ENCODE measurements around the gene ZHX3. TPM values are rescaled to one million over a fixed set of nuclear protein-coding genes. Genes with fewer than 3 reads are reported as not detected.

ZHX3 gene
- total and polyA plus RNA-seq, 9 of the 15 experiments (the other 6 are each of a cell fraction or from before 2014, with no cell fraction given), result 0.80 to 14.6 (median 4.9) TPM

DNA sequence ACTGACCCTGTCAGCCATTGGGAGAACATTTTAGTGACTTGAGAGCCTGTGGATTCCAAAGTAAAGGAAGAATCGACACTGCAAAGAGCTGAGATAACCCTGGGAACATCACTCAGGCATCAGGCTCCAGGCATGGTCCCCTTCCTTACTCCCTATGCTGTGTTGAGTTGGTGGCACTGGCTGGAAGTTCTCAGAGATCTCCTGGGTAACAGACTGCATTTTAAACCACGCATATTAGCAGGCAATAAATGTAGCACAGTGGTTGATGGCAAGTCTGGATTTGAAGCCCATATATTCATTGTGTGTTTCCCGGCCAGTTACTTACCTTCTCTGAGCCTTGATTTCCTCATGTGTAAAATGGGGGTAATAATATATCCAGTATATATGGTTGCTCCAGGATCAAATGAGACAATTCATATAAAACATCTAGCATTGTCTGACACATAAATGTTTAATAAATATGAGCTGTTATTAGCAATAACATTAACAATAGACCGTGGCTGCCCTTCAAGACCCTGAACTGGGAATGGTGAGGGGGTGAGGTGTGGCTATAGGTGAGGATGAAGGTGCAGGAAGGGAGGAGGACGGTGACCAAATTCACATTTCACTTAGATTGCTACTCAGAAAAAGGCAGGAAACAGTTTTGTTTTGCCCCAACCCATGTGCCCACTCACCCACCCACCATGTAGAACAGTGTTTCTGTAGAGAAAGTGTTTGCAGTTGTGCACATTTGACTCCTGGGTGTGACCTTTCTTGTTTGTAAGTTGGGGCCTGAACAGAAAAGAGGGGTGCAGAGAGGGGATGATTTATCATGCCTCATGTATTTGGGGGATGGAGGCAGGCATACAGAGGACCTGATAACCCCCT lies 178.1 kb downstream of the ZHX3 start:
- ChIA-PET POLR2A (interaction anchor here (1.6 kb wide), 1 partner anchor 10 kb away, joined by 12 read pairs; no protein-coding TSS in a partner anchor), CTCF (ENCODE audit: low intra/inter-chr PET ratio) (no interaction called here)
- H3K36me3 ChIP-seq (ENCODE audit: control insufficient read depth, insufficient read depth, low read length), result peaks cover 16% of the 10 kb centered on the region; the same call in 2 of the 3 replicates
- peaks cover 22% of the 10 kb centered on the region for H4K20me1 ChIP-seq (replicated peaks; ENCODE audit: control insufficient read depth, insufficient read depth, low read length)
- peak overlapping the region in 1 of 2 experiments; percentile 94; a peak in 1 of 4 replicates for H3K9ac ChIP-seq (ENCODE audit: insufficient read depth in 1 of 2, low read depth in 2 of 2, low read length in 2 of 2)
- H3K9me1 ChIP-seq (ENCODE audit: control insufficient read depth, insufficient read depth, low read length), result no peaks in the 10 kb centered on the region
- DNase-seq (ENCODE audit: extremely low read depth in 1 of 4, low spot score in 3 of 4), result no peak
- H3K27me3 ChIP-seq (ENCODE audit: control insufficient read depth in 2 of 2, insufficient read depth in 2 of 2, low read length in 2 of 2), result no peaks in the 10 kb centered on the region
- intact Hi-C loops (cut with micrococcal nuclease) (no loop called here), in situ Hi-C loops (cut with MboI) (no loop called here)
- peaks cover 69% of the 10 kb centered on the region for H3K79me2 ChIP-seq (ENCODE audit: control insufficient read depth, insufficient read depth, low read length)
- ATAC-seq, result no peak
- H3K9me3 ChIP-seq (replicated peaks; ENCODE audit: control insufficient read depth, insufficient read depth, low read depth, low read length), result no peaks in the 10 kb centered on the region
- TF ChIP-seq RBM25 (IDR thresholded peaks at IDR 0.05; ENCODE audit: low read depth, low read length, severe bottlenecking) (peak; percentile 57), HDAC2 (IDR thresholded peaks at IDR 0.05) (no peak)
- no peak for FAIRE-seq
- H3K4me2 ChIP-seq (ENCODE audit: insufficient read depth, low read length), result peak overlapping the region; percentile 81; the same call in 1 of the 2 replicates
- WGBS (ENCODE audit: insufficient coverage, low coverage, missing lambda C conversion rate), result 60% methylated on average over 5 of the region's 5 CpGs
- no peak overlapping the region for H3K27ac ChIP-seq (ENCODE audit: extremely low read depth, low read depth, low read length)
- H2AFZ ChIP-seq (ENCODE audit: low read depth, low read length), result no peak overlapping the region
- peaks cover 35 to 50% of the 10 kb centered on the region in 2 experiments for H3K4me1 ChIP-seq (replicated peaks in 1 of 2; ENCODE audit: control insufficient read depth in 2 of 2, insufficient read depth in 2 of 2, low read length in 2 of 2)
- BruUV-seq (replicated peaks), result TSS peak; percentile 30
- peak overlapping the region; percentile 74; the same call in 1 of the 2 replicates for H3K4me3 ChIP-seq
